GM19238 (cell line): ENCODE results near the gene SLC29A1.

ENCODE experiments used
- DNase-seq: peaks from one replicate; pipeline ENCODE4 v3.0.0; 2011; ENCODE audit warnings: low spot score; ENCODE audit not compliant: insufficient read length

The SLC29A1 gene

DNA sequence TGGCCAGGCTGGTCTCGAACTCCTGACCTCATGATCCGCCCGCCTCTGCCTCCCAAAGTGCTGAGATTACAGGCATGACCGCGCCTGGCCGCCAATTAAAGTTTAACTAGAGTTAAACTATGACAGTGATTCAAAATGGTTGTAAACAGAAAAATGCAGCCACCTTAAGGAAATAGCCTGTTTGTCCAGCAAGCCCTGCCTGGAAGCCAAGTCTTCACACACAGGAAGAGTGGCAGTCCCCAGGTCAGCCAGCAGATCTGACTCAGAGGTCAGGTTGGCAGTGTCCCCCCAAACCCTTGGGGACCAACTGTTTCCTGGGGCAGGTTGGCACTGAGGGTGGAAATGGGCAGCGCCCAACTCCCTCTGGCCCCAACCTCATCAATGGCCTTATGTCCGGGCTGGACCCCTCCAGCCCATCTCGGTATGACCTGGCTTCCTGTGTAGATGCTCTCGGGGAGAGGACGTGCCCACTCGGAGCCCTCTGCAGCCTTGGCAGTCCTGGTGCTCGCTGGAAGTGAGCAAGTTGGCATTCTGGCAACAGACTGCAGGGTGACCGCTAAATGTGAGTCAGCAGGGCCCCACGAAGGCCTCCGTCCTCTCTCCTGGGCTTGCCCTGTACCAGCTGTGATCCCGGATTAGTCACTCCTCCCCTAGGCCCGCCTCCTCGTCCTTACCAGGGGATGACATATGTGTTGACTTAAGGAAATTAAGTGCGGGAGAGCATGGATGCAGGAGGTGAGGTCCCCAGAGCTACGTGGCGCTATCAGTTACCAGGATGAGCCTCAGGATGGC lies 13.8 kb downstream of the SLC29A1 start:
- peak; percentile 55 for DNase-seq

DNA sequence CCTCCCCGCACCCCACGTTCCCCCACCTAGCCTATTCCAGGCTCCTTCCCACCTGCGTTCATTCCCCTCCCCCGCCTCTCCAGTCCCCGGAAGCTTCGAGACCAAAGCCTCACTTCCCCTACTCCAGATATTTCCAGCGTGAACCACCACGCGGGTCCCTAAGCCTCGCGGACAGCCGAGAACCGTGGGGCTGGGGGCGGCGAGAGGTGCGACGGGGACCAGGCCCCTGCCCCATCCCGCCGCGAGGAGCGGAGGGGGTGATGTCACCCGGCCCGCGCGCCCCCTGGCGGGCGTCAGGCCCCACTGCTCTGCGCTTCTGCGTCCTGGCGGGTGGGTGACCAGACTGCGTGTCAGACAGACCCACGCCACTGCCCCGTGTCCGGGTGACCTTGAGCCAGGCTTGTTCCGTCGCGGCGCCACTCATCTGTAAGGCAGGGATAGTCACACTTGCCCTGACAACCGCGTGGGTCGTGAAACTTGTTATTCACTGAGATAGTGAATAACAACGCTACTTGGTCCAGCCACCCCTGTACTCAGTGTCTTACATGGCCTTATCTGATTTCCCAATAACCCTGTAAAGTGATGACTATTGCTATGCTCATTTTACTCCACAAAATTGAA lies 14.5 kb downstream of the SLC29A1 start:
- peak; percentile 83 for DNase-seq

DNA sequence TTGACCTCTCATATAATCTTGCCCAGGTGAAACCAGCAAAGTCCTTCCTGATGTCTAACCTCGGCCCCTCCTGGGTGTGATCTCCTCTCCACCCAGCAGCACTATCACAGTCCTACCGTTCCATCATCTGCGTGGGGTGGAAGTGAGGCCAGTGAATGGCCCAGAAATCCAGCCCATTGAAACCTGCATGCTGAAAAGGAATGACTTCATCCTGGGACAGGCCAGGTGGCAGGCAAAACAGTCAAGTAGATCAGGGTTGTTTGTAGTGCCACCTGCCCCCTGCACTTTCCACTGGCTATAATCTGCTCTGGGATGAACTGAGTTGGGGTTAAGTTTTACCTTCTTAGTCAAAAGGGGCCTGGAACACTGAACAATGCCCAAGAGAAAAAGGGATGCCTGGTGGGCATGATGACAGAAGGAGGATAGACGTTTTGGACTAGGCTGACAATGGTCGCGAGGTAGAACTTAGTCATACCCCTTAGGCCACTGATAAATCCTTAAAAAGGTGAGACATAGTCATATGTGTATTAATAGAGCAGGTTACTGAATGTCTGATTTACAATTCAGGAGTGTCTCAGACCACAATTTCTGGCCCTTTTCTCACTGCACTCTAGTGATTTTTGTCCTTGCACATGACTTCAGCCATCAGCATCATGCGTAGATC lies 15.4 kb downstream of the SLC29A1 start:
- no peak for DNase-seq

DNA sequence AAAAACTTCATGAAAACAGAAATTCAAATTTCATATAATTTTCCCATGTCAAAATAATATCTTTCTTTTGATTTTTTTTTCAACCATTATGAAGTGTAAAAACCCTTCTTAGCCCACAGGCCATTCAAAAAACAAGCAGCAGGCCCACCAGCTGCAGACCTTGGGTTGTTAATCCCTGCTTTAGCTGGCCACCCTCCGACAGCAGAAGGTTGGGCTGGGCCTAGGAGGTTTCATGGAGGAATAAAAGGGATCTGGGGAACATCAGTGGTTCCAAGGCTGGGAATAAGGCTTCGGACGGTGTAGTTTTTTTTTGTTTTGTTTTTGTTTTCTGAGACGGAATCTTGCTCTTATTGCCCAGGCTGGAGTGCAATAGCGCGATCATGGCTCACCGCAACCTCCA lies 19.9 kb downstream of the SLC29A1 start:
- no peak for DNase-seq

DNA sequence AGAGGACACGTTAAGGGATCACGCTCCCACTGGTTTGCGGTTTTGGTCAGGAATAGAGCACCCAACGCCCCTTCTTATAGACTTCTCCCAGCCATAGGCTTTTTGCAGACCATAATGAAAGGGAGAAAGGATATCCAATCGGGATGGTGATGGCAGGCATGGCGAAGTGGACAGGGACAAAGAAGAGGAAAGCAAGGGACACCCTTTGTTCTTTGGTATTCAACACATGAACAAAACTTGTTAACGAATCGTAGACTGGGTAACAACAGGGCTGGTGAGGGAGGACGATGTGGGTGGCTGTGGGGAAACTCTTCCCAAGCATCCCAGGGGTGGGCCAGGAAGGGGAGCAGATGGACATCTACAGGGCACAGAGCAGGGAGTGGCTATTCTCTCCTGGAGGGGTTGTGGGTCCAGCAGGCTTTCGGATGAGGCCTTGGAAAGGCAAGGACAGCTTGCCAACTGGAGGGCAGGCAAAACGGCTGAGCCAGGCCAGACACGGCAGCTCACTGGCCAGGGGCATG lies 22.1 kb downstream of the SLC29A1 start:
- no peak for DNase-seq

DNA sequence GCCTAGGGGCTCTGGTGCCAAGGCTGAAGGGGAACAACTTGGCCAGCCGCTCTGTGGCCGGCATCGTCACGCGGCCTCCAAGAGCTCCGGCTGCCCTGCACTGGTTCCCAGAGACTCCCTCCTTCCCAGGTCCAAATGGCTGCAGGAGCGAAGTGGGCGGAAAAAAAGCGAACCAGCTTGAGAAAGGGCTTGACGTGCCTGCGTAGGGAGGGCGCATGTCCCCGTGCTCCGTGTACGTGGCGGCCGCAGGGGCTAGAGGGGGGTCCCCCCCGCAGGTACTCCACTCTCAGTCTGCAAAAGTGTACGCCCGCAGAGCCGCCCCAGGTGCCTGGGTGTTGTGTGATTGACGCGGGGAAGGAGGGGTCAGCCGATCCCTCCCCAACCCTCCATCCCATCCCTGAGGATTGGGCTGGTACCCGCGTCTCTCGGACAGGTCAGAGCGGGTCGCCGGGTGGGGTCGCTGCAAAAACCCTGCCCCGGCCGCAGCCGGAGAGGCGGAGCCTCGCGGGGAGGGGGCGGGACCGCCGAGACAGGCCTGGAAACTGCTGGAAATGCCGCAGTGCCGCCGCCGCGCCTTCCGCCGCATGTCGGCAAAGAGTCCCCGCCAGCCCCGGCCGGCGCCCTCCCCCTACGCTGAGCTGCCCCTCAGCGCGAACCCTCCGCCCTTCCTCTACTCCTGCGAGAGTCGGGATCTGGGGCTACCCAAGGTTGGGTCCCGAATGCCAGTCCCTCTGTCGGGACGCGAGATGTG lies 22.7 kb downstream of the SLC29A1 start:
- DNase-seq, result peak; percentile 74

DNA sequence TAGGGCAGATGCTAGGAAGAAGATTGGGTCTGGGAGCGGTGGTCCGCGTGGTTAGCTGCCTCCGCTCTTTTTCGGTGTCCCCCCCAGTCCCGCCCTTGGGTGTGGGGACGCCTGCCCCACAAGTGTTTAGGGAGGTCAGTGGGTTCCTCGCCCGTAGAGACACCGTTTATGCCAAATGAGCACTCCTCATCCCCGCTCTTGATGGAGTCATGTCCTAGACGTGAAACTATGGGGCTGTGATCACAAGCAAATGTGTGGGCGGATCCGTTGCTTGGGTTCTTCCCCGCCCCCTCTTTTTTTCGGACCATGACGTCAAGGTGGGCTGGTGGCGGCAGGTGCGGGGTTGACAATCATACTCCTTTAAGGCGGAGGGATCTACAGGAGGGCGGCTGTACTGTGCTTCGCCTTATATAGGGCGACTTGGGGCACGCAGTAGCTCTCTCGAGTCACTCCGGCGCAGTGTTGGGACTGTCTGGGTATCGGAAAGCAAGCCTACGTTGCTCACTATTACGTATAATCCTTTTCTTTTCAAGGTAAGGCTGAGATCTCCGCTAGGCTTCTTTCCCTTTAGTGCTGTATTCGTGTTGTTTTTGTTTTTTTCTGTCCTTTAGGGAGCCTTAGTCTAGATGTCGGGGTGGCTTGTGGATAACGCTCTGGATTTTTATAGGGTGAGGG lies 23.4 kb downstream of the SLC29A1 start, which contains the start of gene HSP90AB1:
HSP90AB1 (plus strand) TSS at position 439 of the 675 bp plus-strand sequence. CDS start 1,529 bp downstream, outside the sequence.
- DNase-seq, result peak; percentile 88

DNA sequence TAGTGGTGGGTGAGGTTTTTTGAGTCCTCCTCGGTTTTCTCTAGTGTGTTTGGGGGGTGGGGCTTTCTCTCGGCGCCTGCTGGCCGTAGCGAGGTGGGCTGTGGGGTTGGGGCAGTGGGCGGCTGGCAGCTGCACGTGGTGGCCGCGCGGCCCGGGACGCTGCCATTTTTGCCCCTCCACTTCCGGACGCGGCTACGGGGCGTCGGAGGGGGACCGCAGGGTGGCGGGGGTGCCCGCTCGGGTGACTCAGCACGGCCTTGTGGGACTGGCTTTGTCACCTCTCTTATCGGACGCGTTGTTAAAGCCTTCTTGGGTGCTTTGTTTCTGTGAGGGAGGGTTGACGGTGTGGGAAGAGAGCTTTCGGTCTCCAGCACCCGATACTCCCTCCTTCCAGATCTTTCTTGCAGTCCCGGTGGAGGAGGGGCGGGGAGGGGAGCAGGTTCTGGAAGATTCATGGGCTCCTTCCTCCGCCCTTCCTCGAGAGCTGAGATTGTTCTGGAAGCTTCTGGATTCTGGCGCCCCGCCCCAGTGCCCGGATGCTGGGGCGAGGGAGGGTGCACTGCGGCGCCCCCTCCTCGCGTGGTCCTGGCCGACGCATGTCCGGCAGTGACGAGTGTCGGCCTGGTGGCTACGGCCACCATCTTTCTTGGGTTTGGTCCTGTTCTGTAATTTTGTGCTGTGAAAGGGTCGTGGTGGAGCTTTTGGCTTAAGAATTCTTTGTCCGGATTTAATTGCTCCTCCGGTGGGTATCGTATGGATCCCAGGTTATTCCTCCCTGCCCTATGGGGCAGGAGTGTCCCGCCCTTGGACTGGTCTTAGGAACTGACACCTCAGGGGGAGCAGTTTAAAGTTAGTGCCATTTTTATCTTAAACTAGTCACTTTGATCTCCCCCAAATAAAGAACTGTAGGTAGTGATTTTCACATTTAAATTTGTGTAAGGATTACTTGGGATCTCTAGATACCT lies 24.2 kb downstream of the SLC29A1 start:
- peak; percentile 47 for DNase-seq

DNA sequence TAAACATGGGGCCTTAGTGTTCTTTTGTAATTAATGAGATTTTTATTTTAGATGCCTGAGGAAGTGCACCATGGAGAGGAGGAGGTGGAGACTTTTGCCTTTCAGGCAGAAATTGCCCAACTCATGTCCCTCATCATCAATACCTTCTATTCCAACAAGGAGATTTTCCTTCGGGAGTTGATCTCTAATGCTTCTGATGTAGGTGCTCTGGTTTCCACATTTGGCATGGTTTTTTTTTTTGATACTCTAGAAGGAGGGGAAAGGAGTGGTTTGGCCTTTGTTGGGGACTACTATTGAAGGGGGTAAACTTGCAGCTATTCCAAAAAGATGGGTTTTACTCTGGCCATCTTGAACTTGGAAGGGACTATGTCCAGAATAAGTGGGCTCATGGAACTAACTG lies 25.2 kb downstream of the SLC29A1 start:
- DNase-seq, result no peak

DNA sequence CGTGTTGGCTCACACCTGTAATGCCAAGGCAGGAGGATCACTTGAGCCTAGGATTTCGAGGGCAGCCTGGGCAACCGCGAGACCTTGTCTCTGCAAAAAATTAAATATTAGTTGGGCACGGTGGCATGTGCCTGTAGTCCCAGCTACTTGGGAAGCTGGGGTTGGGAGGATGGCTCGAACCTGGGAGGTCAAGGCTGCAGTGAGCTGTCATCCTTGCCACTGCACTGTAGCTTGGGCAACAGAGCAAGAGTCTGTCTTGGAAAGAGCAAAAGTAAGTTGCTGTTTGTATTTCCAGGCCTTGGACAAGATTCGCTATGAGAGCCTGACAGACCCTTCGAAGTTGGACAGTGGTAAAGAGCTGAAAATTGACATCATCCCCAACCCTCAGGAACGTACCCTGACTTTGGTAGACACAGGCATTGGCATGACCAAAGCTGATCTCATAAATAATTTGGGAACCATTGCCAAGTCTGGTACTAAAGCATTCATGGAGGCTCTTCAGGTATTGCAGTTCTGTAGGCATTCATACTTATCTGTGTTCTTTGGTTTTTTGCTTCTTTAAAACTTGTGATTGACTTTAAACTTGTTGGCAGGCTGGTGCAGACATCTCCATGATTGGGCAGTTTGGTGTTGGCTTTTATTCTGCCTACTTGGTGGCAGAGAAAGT lies 25.8 kb downstream of the SLC29A1 start:
- DNase-seq, result no peak

DNA sequence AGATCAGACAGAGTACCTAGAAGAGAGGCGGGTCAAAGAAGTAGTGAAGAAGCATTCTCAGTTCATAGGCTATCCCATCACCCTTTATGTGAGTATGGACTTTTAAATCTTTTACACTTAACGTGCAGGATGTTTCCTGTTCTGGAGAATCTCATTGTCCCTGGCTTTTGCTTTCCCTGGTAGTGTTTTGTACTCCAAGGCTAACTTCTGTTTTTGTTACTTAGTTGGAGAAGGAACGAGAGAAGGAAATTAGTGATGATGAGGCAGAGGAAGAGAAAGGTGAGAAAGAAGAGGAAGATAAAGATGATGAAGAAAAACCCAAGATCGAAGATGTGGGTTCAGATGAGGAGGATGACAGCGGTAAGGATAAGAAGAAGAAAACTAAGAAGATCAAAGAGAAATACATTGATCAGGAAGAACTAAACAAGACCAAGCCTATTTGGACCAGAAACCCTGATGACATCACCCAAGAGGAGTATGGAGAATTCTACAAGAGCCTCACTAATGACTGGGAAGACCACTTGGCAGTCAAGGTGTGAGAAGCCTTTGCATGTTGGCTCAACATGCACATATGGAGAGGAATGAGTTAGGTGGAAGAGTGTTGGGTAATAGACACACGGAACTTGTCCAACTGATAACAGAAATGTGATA lies 26.8 kb downstream of the SLC29A1 start:
- DNase-seq, result no peak

DNA sequence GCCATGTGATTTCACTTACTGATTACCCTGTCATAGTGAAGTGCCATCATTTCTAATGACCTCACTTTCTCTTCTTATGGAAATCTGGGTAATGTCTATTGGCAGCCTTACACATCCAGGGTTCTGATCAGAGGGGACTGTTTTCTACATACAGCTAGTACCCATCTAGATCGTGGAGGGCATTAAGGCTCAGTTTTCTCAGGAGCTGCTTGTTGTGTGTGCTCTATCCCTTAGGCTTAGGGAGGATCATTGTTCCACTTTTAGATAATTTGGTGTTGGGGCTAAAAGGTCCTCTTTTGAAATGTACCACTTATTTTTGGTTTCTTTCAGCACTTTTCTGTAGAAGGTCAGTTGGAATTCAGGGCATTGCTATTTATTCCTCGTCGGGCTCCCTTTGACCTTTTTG lies 27.3 kb downstream of the SLC29A1 start:
- DNase-seq, result no peak

DNA sequence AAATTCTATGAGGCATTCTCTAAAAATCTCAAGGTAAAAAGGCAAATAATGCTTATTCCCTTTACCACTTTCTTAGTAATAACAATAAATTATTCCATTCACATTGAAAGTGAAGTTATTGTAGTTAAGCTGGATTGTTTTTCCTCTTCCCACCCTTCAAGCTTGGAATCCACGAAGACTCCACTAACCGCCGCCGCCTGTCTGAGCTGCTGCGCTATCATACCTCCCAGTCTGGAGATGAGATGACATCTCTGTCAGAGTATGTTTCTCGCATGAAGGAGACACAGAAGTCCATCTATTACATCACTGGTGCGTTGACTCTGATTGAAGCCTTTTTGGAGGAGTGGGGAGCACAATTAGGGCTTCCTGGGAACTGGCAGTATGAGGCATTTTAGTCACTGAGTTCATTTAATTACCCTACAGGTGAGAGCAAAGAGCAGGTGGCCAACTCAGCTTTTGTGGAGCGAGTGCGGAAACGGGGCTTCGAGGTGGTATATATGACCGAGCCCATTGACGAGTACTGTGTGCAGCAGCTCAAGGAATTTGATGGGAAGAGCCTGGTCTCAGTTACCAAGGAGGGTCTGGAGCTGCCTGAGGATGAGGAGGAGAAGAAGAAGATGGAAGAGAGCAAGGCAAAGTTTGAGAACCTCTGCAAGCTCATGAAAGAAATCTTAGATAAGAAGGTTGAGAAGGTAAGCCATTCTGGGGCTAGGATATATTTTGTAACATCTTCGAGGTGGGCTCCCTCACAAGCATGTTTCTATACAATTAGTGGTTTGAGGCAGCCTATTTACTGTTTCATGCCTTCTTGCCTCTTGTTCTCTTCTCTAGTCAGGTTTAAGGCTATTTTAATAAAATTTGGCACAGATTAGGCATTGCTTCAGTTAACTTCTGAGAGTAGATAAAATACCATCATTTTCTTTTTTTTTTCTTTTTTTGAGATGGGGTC lies 28.5 kb downstream of the SLC29A1 start:
- DNase-seq, result no peak

DNA sequence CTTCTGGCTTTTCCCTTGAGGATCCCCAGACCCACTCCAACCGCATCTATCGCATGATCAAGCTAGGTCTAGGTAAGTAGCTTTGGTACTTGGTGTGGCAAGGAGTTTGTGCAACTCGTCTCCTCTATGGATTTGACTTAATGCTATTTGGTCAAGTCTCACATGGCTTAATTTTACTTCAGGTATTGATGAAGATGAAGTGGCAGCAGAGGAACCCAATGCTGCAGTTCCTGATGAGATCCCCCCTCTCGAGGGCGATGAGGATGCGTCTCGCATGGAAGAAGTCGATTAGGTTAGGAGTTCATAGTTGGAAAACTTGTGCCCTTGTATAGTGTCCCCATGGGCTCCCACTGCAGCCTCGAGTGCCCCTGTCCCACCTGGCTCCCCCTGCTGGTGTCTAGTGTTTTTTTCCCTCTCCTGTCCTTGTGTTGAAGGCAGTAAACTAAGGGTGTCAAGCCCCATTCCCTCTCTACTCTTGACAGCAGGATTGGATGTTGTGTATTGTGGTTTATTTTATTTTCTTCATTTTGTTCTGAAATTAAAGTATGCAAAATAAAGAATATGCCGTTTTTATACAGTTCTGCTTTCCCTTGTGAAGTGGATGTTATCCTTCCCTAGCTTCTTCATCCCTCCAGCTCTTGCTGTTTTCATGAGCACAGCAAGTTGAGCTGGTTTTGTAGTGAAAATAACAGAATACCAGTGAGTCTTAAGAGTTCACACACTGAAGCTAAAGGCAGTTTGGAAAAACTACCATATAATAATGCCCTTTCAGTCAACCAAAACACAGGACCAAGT lies 30.1 kb downstream of the SLC29A1 start:
- DNase-seq, result no peak

DNA sequence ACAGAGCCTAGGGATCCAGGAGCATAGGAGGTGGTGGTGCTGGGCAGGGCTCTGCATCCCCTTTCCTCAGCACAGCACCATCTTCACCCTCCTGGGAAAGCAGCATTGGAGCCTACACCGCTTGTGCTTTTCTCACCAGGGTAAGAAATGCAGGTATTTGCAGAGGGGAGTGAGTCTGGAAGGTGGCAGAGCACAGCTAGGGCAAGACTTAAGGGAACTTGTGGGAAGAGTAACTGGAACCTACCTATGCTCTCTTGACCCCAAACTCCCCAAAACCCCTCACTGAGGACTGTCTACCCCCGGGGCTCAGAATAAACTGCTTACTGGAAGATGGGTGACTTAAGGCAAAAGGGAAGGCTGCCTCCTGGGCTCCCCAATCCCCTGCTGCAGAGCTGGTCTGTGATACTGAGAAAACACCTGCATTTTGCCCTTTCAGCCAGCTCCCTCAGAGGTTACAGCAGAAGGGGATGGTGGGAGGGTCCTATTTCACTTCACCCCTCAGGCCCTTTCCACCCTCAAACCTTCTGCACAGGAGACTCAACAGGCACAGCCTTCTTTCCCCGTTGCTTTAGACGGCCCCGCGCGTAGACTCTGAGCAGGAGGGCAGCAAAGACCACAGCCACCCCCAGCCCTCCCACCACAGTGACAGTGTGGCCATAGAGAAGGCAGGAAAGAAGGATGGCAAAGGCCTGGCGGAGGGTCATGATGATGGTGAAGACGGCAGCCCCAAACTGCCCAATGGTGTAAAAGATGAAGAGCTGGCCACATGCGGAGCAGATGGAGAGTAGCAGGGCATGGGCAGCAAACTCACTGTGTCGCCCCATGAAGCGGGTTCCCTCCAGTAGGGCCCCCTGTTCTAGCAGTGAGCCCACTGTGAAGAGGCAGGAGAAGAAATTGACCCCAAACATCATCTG lies 31.1 kb downstream of the SLC29A1 start:
- DNase-seq, result no peak
